KOPT-K1 (cell line): ENCODE data around the gene TMEM272.

Source experiments
- H3K27ac ChIP-seq: fragments of 200-600 bp; sonication (generic); 2 replicates; pipeline ENCODE4 v1.5.1; 2016; ENCODE audit warnings: antibody characterized with exemption, mild to moderate bottlenecking, low read depth, low read length; ENCODE audit not compliant: poor library complexity, severe bottlenecking
- H3K36me3 ChIP-seq: fragments of 200-600 bp; sonication (generic); 2 replicates; pipeline ENCODE4 v1.5.1; 2017; ENCODE audit warnings: antibody characterized with exemption, mild to moderate bottlenecking, low read length, moderate library complexity; ENCODE audit not compliant: insufficient read depth
- H3K9me3 ChIP-seq: fragments of 200-600 bp; sonication (generic); 2 replicates; pipeline ENCODE4 v1.5.1; 2017; ENCODE audit warnings: antibody characterized with exemption, low read length, mild to moderate bottlenecking; ENCODE audit not compliant: insufficient read depth, poor library complexity, severe bottlenecking

Gene TMEM272, protein sequence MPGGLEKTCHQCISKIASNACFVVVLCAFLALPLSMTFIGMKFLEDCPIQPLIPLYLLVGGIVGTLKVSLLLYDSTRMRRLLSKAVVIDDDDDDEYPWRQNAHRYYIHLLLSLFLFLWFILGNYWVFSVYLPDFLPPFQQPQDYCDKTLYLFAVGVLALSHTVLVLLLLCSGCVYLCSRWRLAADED

DNA sequence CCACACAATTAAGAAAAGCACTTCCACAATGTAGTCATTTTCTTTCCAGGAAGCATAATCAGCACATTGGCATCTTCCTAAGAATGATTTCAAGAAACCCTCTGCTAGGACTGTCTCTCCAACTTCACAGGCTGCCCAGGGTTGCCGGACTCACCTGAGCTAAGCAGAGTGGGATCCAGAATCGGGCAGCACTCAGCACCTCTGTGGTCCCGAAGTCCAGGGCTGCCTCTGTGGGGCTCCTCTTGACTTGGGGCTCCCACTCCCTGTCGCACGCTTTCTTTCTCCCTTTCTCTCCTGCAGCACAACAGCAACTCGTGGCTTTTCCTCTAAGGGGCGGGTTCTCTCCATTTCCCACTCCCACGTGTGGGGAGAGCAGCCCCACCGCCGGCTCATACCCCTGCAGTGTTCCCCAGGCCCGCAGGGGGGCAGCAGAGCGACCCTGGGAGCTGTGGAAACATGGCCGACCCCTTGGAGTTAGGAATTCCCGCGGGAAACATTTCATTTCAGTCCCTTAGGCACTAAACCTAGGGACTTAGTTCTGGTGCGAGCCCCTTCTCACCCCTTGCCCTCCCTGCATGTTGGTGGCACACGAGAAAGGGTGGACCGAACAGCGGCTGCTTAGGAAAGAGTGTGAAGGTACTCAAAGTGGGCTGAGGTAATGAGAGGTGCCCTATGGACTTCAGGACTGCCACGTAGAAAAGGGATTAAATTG, at the start of gene TMEM272:
Gene TMEM272, minus strand, starts transcription at position 316 of the 712 bp plus-strand sequence. CDS start 6,647 bp downstream, outside the sequence.
- H3K9me3 ChIP-seq, result no peaks in the 10 kb centered on the region
- H3K36me3 ChIP-seq, result no peaks in the 10 kb centered on the region
- no peak within 1 kb of the TSS for H3K27ac ChIP-seq

DNA sequence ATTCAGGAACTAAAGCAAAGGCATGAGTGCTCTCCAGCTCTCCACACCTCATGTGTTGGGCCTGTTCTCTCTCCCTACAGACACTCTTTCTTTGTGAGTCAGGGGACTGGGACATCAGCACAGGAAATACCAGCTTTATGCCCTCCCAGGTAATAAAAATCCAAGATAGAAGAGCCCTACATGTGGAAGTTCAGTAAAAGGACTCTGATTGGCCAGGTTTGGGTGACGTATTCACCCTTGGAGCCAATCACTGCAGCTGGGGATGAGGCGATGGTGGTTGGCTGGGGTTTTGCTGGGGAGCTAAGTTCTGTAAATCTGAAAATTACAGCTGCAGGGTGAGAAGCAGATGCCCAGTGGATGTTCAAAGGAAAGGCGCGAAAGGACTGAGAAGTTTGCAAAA, 49.3 kb upstream of the TMEM272 start:
- H3K36me3 ChIP-seq, result no peaks in the 10 kb centered on the region
- no peaks in the 10 kb centered on the region for H3K9me3 ChIP-seq
- H3K27ac ChIP-seq, result no peak overlapping the region

DNA sequence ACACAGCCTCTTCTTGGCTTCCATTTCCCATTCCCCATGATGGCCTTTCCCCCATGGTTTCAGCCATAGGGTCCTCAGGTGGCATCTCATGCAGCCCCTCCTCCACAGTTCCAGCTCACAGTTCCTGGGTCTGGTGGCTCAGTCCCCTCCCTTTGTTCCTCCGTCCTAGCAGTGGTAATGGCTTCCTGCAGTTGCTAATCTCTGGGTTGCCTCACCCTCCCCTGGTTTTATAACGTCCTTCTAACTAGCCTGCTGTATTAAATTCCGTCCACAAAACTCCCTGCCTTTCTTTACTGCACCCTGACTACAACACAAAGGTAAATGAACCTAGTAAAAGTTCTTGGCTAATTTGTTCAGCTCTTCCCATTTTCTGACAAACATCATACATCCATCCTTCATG, 47.7 kb upstream of the TMEM272 start:
- H3K9me3 ChIP-seq, result no peaks in the 10 kb centered on the region
- no peaks in the 10 kb centered on the region for H3K36me3 ChIP-seq
- H3K27ac ChIP-seq, result no peak overlapping the region

DNA sequence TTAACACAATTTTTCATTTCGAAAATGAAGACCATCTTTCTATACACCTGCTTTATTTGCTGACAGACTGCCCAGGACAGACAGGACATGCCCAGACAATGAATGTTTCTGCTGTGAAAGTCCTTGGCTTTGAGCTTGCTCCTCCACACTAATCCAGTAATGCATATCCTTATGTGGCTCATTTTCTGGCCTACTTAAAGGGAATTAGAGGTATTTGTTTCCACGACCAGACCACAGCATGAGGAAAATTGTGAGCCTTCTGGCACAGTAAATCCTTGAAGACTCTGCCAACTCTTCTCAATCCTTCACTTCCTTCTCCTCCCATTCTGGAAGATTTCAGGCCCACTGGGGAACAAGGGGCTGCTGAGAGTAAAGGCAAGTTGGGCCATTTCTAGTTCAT, 42.5 kb upstream of the TMEM272 start:
- Histone ChIP-seq H3K27ac (no peak overlapping the region), H3K36me3 (no peaks in the 10 kb centered on the region), H3K9me3 (peaks cover 18% of the 10 kb centered on the region)

DNA sequence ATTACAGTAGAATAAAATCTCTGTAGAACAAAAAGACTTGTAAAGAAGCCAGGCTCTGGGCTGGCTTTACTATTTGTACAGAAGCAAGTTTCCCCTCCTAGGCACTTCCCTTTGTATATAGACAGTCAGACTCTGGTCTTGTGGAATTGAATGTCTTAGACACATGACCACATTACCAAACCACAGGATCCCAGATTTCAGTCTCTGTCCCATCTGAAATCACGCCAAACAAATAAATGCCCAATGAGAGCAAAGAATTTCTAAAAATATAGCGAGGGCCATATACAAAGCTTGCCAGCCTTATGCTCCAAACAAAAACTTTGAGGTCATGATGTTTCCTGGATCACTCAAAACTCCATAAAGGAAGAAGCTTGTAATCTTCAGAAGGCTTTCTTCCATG, 40.7 kb upstream of the TMEM272 start:
- H3K9me3 ChIP-seq, result peaks cover 23% of the 10 kb centered on the region

DNA sequence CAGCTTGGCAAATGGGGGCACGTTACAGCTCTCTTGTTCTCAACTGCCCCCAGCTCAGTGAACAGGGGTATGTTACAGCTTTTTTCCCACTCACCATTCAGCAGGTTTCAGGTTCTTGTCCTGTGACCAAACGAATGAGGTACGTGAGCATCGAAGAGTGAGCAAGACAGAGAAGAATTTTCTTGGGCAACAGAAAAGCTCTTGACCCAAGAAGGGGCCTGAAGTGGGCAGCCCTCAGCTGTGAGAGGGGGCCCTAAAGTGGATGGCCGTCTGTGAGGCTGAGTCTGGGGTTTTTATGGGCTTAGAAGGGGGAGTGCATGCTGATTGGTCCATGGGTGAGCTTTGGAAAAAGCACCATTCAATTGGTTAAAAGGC, 38.2 kb upstream of the TMEM272 start:
- H3K27ac ChIP-seq, result no peak overlapping the region
- no peaks in the 10 kb centered on the region for H3K36me3 ChIP-seq
- peaks cover 23% of the 10 kb centered on the region for H3K9me3 ChIP-seq

More for the DNA sequence above, 40.7 kb upstream of the TMEM272 start:
- Histone ChIP-seq H3K27ac (no peak overlapping the region), H3K36me3 (no peaks in the 10 kb centered on the region)

DNA sequence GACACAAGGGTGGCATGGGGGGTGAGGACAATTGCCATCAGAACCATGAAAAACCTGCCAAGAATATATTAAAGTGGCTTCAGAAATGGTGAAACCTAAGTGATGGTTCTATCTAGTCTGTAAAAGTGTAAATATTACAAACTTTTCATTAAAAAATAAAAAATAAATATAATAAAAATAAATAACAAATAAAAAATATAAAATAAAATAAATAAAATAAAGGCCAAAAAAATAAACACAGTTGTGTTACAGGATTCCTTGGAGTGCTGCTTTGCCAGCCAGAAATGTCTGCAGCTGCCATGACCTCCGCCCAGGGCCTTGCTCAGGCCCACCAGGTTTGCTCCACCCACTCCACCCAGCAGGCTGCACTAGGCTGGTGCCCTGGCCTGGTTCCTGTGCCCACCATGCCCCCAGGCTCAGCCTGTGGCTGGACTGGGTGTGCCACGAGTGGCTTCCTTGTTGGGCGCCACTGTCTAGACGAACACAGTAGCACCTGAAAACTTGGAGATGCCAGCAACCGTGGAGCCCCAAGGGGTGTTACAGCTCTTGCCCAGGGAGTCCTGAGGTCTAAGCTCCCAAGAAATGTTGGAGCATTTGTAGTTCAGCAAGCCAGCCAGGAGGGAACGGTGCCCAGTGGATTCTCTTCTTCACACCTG, 37.7 kb upstream of the TMEM272 start:
- H3K36me3 ChIP-seq, result no peaks in the 10 kb centered on the region
- H3K27ac ChIP-seq, result no peak overlapping the region
- H3K9me3 ChIP-seq, result peaks cover 23% of the 10 kb centered on the region

GRCh38 chr13:51881296-51881695, 36.3 kb upstream of the TMEM272 start:
- Histone ChIP-seq H3K9me3 (peaks cover 23% of the 10 kb centered on the region), H3K27ac (no peak overlapping the region), H3K36me3 (no peaks in the 10 kb centered on the region)

DNA sequence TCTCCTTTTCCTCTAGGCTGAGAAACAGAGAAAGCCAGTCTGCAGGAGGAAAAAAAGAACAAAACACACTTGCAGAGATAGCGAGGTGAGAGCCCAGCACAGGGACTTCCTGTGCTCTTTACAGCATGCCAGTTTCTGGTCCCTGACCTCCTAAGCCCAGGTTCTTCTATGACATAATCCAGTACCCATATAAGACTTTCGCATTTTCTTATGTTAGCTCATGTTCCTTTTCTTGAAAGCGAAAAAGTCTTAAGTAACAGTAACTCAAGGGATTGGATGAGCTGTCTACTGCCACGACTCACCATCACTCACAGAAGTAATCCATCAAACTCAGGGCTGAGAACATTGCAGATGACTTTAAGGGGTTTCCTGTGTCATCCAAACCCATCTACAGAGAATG, 34.2 kb upstream of the TMEM272 start:
- H3K27ac ChIP-seq, result no peak overlapping the region

DNA sequence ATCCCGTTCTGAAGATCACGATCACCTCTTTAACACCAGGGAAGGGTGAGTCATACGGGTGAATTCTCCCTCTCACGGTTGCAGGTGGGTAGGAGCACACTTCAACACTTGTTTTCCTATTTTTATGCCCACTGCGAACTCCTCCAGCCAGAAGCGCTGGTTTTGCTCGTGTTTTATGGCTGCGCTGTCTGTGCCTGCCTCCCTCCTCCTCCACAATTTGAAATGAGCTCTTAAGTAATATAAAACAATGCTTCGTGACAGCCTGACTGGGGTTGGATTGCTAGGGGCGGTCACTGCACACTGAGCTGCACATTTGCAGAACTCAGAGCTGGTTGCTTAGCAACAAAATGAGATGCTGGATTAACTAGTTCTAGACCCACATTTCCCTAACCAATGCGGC, 29.7 kb upstream of the TMEM272 start:
- Histone ChIP-seq H3K9me3 (no peaks in the 10 kb centered on the region), H3K36me3 (no peaks in the 10 kb centered on the region), H3K27ac (no peak overlapping the region)

More for the DNA sequence above, 34.2 kb upstream of the TMEM272 start:
- peaks cover 20% of the 10 kb centered on the region for H3K9me3 ChIP-seq
- no peaks in the 10 kb centered on the region for H3K36me3 ChIP-seq

DNA sequence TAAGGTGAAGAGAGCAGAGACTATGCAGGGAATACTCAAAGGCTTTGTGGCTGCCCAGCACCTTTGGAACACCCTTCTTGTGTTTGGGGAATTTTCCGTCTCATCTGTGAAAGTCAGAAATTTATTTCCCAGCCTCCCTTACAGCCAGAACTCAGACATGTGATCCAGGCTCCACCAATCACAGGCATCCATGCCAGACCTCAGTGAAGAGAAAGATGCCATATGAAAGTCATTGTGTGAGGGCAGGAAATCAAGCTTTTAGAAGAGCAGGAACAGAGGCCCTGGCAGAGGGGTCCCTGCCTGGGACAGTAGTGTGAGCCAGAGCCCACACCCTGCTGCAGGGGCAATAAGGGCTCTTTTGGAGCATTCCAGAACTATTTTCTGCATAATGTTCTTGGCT, 28.9 kb upstream of the TMEM272 start:
- Histone ChIP-seq H3K27ac (peak overlapping the region; percentile 16), H3K9me3 (no peaks in the 10 kb centered on the region), H3K36me3 (no peaks in the 10 kb centered on the region)

DNA sequence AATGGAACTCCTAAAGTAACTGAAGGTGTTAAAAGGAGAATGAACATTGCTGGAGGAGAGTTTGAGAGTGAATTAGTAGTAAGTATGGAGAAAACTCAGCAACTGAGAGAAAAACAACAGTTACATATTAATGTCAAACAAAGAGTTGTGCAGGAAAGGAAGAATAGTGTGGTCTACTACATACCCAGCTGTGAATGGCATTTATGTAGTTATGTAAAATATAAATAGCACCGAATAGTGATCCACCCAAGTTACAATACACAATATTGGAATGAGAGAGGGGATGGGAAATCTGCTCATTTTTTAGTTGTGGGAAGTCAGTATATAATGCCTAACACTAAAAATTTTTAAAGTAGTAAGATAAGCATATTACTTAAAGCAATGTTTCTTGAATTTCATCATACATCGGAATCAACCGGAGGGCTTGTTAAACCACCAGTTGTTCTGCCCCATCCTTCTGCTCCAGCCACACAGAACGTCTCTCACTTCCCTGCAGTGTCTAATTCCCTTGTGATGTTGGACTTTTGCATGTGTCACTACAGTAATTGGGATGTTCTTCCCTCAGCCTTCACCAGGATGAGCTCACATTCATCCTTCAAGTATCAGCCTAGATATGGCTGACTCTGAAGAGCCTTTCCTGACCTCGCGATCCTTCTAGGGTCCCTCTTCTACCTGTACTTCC, 28.3 kb upstream of the TMEM272 start:
- no peaks in the 10 kb centered on the region for H3K9me3 ChIP-seq
- H3K27ac ChIP-seq, result peak overlapping the region; percentile 16
- H3K36me3 ChIP-seq, result no peaks in the 10 kb centered on the region

- H3K36me3 ChIP-seq, result no peaks in the 10 kb centered on the region
- H3K9me3 ChIP-seq, result no peaks in the 10 kb centered on the region
- peak overlapping the region; percentile 16 for H3K27ac ChIP-seq
Observed at GRCh38 chr13:51870616-51871015, 25.6 kb upstream of the TMEM272 start.

GRCh38 chr13:51869916-51870315, 24.9 kb upstream of the TMEM272 start:
- Histone ChIP-seq H3K9me3 (no peaks in the 10 kb centered on the region), H3K27ac (no peak overlapping the region), H3K36me3 (no peaks in the 10 kb centered on the region)

GRCh38 chr13:51867062-51867461, 22.1 kb upstream of the TMEM272 start:
- Histone ChIP-seq H3K27ac (no peak overlapping the region), H3K36me3 (no peaks in the 10 kb centered on the region), H3K9me3 (no peaks in the 10 kb centered on the region)
